GM18511 (cell line): ENCODE results near the gene TFAP2A.

Experiments used
- ATAC-seq: cut with Tn5 transposase; IDR thresholded peaks from one replicate; pipeline ENCODE4 v1.9.1; 2021; ENCODE audit warnings: mild to moderate bottlenecking, moderate library complexity; ENCODE audit not compliant: unreplicated experiment

Gene TFAP2A

GRCh38 chr6:10384091-10384609 lies 30.7 kb downstream of the TFAP2A start:
- no peak for ATAC-seq

GRCh38 chr6:10383331-10384090 lies 31.4 kb downstream of the TFAP2A start:
- ATAC-seq, result no peak

- no peak for ATAC-seq
Measured at GRCh38 chr6:10382728-10383330, 32.0 kb downstream of the TFAP2A start.

DNA sequence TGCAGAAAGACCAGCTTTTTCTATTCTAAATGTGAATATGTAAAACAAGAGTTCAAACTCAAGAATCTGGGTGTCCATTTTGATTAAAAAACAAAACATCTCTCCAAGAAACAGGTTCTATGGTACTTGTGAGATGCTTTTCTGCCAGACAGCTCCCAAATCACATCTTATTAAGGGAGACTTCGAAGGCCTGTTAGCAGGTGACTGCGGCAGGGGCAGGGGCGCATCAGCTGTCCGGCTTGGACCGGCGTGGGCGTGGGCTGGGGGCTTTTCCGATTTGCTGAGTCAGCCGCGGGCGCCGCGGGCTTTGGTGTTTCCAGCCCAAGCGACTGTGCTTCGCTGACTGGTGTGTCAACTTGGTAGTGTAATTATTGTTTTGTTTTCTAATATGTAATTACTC lies 32.6 kb downstream of the TFAP2A start:
- ATAC-seq, result no peak

DNA sequence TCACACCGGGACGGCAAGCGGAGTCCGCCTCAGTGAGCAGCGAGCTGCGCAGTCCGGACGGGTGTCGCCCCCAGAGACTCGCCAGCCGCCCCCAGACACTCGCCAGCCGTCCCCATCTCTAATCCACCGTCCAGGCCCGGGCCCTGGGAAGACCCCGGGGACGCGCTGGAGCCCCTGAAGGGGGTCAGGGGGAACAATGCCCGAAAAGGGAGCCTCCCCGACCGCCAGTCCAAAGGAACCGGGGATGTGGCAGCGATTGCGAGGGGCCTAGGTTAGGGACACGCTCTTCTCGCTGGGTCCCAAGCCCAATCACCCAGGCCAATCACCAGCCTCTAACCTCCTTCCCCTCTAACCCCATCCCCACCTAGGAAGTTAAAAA lies 33.1 kb downstream of the TFAP2A start:
- no peak for ATAC-seq

DNA sequence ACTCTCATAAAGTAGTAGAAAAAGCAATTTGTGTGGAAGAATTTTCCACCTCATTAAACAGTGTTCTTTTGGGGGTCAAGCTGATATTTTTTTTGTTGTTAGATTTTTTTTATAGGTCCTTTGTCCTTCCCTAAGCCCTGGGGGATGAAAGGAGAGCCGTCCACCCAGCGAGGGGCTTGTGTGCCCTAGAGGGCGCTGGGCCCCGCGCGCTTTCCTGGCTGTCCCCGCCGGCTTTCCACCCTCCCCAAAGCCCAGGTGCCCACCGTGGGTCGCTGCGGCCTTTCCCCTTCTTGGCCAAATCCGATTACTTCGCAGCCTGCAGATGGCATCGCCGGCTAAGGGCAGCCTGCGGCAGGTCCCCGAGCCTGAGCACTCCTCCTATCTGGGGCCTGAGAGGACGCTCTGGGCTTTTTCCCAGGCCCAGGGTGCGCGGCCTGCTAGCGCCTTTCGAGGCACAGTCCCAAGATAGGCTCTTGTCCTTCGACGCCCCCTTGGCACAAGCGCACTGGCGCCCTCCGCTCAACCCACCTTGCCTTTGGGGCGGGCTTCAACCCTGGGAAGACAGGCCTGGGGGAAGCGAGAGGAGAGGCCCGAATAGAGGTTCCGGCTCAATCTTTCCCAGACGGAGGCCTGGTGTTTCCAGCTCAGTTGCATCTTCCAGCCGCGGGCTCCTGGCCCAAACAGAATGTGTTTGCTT lies 33.6 kb downstream of the TFAP2A start:
- peak; percentile 56 for ATAC-seq

DNA sequence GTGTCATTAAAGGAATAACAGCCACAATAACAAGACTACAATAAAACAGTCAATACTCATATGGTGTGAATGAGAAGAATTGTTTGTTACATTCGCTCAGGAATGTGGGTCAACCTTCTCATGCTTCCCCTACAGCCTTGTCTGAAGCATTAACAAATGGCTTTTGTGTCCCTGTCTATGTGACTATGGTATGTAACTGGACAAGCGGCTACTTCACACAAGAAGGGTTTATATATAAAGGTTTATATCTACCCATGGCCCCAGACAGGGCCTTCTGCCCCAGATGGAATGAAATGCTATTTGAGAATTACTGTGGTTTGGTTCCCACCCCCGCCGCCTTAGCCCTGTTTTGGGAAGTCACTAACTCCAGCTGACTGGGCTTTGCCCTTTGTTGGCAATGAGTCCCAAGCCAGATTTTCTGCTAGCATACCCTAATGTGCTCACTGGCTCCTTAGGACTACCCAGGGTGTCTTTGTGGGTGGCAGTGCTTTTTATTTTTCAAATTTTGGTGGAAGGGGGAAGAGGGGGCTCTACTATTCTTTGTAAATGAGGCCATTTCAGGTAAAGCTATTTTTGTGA lies 39.4 kb downstream of the TFAP2A start:
- ATAC-seq, result no peak

- no peak for ATAC-seq
Measured at GRCh38 chr6:10373642-10374359, 41.1 kb downstream of the TFAP2A start.

DNA sequence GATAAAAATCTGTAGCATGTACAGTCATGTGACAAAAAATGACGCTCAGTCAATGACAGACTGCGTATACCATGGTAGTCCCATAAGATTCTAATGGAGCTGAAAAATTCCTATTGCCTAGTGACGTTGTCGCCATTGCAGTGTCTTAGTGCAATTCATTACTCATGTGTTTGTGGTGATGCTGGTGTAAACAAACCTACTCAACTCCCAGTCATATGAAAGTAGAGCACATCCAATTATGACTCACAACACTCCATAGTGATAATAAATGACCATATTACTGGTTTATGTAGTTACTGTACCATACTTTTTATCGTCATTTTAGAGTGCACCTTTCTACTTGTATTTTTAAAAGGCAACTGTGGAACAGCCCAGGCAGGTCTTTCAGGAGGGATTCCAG lies 45.0 kb downstream of the TFAP2A start:
- no peak for ATAC-seq

- ATAC-seq, result no peak
Measured at GRCh38 chr6:10368861-10369260, 46.0 kb downstream of the TFAP2A start.

DNA sequence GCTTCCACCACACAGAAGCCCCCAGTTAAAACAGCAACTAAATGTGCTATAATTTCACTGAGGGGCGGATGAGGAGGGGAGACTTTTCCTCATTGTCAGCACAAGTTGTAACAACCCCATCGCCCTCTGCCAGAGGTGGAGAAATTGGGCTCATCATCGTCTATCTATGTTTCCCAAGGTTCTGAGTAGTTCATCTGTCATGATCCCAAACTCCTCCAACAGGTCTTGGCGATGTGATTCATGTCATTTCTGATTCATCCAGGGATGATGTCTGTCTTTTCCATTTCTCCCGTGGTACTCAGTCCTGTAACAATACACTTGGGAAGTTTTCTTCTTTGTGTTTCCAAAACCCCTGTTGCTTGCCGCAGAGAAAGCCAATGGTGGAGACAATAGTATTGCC lies 51.0 kb downstream of the TFAP2A start:
- ATAC-seq, result no peak

DNA sequence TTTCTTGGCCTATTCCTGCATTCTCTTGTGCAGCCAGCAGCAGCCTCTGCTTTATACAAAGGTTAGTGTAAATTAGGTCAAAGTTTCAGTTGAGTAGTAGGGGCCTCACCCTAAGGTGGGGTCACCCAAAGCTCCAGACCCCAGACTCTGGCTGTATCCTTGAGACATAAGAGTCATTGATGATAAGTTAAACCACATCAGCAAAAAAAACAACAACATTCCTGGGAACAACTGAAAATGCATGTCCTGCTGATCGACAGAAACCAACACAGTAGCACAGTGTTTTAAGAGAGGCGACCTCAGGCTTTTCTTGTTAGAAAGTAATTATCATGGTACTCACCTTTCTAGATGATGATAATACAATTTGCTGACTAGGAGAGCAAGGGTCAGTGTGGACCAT lies 52.6 kb downstream of the TFAP2A start:
- ATAC-seq, result no peak

- ATAC-seq, result no peak
Measured at GRCh38 chr6:10361428-10361827, 53.4 kb downstream of the TFAP2A start.

DNA sequence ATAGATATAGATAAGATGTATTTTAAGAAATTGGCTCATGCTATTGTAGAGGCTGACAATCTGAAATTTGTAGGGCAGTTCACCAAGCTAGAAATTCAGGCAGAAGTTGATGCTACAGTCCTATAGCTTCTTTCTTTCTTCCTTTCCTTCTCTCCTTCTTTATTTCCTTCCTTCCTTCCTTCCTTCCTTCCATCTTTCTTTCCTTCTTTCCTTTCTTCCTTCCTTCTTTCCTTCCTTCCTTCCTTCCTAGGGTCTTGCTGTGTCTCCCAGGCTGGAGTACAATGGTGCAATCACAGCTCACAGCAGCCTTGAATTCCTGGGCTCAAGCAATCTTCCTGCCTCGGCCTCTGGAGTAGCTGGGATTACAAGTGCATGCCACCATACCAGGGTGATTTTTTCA lies 55.3 kb downstream of the TFAP2A start:
- no peak for ATAC-seq

DNA sequence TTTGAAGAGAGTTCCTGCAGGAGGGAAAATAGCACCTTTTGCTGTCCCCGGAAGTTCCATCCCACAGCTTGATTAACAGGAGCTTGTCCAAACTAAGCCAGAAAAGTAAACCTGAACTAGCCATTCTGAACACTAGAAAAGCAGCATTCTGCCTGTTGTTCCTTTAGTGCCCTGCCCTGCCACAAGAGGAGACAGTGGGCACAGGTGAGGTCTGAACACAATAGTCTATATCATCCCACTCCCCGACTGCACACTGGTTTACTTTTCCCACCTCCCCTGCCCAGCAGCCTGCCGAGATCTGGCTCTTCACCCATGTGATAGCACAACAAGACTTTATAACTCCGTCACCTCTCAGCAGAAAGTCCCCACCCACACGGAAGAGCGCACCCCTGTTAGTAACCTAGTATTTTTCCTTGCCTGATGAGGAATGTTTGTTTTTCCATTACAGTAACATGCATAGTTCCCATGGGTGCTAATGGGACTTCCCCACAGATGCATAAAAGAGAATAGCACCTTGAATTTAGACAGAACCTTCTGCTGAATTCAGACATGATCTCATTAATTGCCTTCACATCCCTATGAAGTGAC lies 59.7 kb downstream of the TFAP2A start:
- no peak for ATAC-seq

DNA sequence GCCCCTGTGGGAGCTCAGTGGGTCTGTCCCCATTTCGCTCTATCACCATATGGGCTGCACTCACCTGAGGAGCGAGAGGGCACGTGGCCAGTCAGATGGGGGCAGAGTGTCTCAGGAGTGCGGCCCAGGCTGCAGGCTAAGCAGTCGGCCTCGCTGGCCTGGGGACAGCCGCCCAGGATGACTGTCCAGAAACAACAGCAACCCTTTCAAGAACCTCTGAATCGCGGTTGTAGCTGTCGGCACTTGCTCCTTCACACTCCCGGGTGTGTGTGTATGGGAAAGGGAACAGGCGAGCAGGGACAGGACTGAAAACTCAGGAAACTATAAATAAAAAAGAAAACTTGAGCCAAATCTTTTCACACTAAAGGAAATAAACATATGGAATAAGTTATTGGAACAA lies 63.1 kb downstream of the TFAP2A start:
- ATAC-seq, result no peak

- ATAC-seq, result no peak
Measured at GRCh38 chr6:10350720-10351119, 64.2 kb downstream of the TFAP2A start.

DNA sequence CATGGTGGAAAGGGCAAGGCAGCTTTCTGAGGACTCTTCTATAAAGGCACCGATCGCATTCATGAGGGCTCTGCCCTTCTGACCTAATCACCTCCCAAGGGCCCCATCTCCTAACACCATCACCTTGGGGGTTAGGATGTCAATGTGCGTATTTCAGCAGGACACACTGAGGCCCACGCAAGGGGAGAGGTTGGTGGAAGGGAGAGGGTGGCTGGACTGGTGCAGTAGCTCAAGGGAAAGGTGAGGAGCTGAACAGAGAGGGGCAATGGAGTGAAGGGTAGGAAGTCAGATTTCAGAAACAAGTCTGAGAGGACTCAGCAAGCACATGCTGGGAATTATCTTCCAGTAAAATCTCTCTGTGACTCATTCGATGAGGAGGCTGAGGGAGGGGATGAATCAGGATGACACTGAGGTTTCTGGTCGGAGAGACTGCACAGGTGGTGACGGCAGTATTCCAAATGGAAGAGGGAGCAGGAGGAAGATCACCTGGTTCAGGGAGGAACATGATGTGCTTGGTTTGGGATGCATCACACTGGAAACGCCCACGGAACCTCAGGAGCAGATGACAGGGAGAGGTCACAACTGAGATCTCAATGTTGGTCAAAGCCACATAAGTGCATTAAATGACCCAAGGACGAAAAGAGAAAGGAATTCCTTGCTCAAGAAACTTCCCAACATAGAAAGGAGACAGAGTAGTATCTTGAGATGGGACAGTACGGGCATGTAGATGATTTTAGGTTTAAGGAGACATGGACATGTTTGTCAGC lies 67.1 kb downstream of the TFAP2A start:
- no peak for ATAC-seq
